HepG2 (cell line): Measurements from ENCODE around the gene RAPGEF2. TPM values are rescaled to one million over a fixed set of nuclear protein-coding genes. Genes with fewer than 3 reads are reported as not detected.

Experiments used
- ATAC-seq: fragments of 200-7000 bp; cut with Tn5 transposase; 3 replicates; pipeline ENCODE4 v1.9.1; 2020; ENCODE audit warnings: mild to moderate bottlenecking, moderate library complexity
- BruUV-seq: library from RNA; stranded (reverse); fragments of 400-500 nt; replicated peaks from 2 replicates; lab custom pipeline; 2021; lab: Mats Ljungman, UMichigan
- CTCF ChIA-PET: fragments of 300-600 bp; formaldehyde crosslinking; extraction: SDS; loops from one replicate; lab custom pipeline; 2021; ENCODE audit warnings: low total read pairs, inconsistent platforms, low intra/inter-chr PET ratio; lab: Yijun Ruan, JAX
- POLR2A ChIA-PET: fragments of 350-600 bp; sonication (Branson Sonifier 250); formaldehyde crosslinking; loops from one replicate; lab custom pipeline; 2020; ENCODE audit warnings: antibody characterized with exemption, inconsistent platforms; lab: Yijun Ruan, JAX
- DNase-seq: peaks from one replicate; pipeline ENCODE4 v3.0.0-alpha.2; 2015; ENCODE audit warnings: low spot score
- FAIRE-seq: peaks from 3 replicates; lab custom pipeline; 2011; peaks lifted over from hg19 to GRCh38; lab: Jason Lieb, UNC
- H2AFZ ChIP-seq: one replicate; pipeline ENCODE4 v1.6.1; 2011; ENCODE audit warnings: low read length, inconsistent platforms
- H3K27ac ChIP-seq: fragments of 300-600 bp; 3 replicates; pipeline ENCODE4 v1.8.0; 2011; ENCODE audit warnings: mixed run types, mild to moderate bottlenecking, mixed read lengths, low read length, inconsistent platforms; ENCODE audit not compliant: insufficient read depth; ENCODE audit errors: extremely low read length
- H3K27me3 ChIP-seq, 2 experiments: fragments of 200-600 bp in 1 of 2; 2 replicates in 1 of 2; 3 replicates in 1 of 2; pipeline versions ENCODE4 v1.6.0 to v1.8.0; 2011; ENCODE audit warnings: low read length in 2 of 2, mild to moderate bottlenecking in 2 of 2, moderate library complexity in 2 of 2, inconsistent platforms in 1 of 2; ENCODE audit not compliant: insufficient read depth in 2 of 2, control insufficient read depth in 1 of 2
- H3K36me3 ChIP-seq, 2 experiments: fragments of 200-600 bp in 1 of 2; replicated peaks in 1 of 2; 2 replicates in 1 of 2; 3 replicates in 1 of 2; pipeline versions ENCODE4 v1.5.1 to v1.8.0; 2011; ENCODE audit warnings: low read length in 2 of 2, inconsistent platforms in 1 of 2; ENCODE audit not compliant: insufficient read depth in 2 of 2, control insufficient read depth in 1 of 2
- H3K4me1 ChIP-seq: 2 replicates; pipeline ENCODE4 v1.5.1; 2012; ENCODE audit warnings: low read length, inconsistent platforms; ENCODE audit not compliant: insufficient read depth
- H3K4me2 ChIP-seq: 2 replicates; pipeline ENCODE4 v1.6.0; 2011; ENCODE audit warnings: low read depth, low read length, inconsistent platforms
- H3K4me3 ChIP-seq, 3 experiments: fragments of 200-600 bp in 1 of 3; sonication (generic), shearing (Covaris generic) in 1 of 3; replicated peaks in 1 of 3; 2 replicates each; pipeline ENCODE4 v1.5.1; 2011 to 2016; ENCODE audit warnings: low read length in 3 of 3, inconsistent platforms in 2 of 3, low read depth in 2 of 3, mild to moderate bottlenecking in 2 of 3, control low read depth in 1 of 3, mixed read lengths in 1 of 3; ENCODE audit not compliant: insufficient read depth in 1 of 3
- H3K79me2 ChIP-seq: one replicate; pipeline ENCODE4 v1.6.1; 2011; ENCODE audit warnings: low read length, inconsistent platforms; ENCODE audit not compliant: insufficient read depth
- H3K9ac ChIP-seq: 2 replicates; pipeline ENCODE4 v1.6.0; 2011; ENCODE audit warnings: mild to moderate bottlenecking, low read depth, low read length, inconsistent platforms; ENCODE audit not compliant: insufficient read depth
- H3K9me3 ChIP-seq: 2 replicates; pipeline ENCODE4 v1.5.1; 2012; ENCODE audit warnings: mild to moderate bottlenecking, low read length
- H4K20me1 ChIP-seq: 2 replicates; pipeline ENCODE4 v1.6.0; 2011; ENCODE audit warnings: inconsistent platforms, mild to moderate bottlenecking, low read length, moderate library complexity; ENCODE audit not compliant: insufficient read depth
- HCFC1 ChIP-seq: fragments of 150-350 bp; IDR thresholded peaks from 2 replicates; pipeline ENCODE4 v1.6.1; 2014; ENCODE audit warnings: low read depth, low read length
- MXI1 ChIP-seq: IDR thresholded peaks from 3 replicates; pipeline ENCODE4 v1.6.1; 2012; ENCODE audit warnings: low read depth, low read length, inconsistent platforms, borderline replicate concordance
- PHF21A ChIP-seq: sonication (generic); formaldehyde crosslinking; IDR thresholded peaks from 2 replicates; pipeline ENCODE4 v1.5.0; 2020; ENCODE audit warnings: mild to moderate bottlenecking, missing genetic modification reagents
- REPIN1 ChIP-seq: sonication (generic); formaldehyde crosslinking; IDR thresholded peaks from 2 replicates; pipeline ENCODE4 v1.8.0; 2022; ENCODE audit warnings: missing genetic modification reagents, low read depth, mild to moderate bottlenecking, borderline replicate concordance
- SATB2 ChIP-seq: sonication (generic); formaldehyde crosslinking; IDR thresholded peaks from 2 replicates; pipeline ENCODE4 v1.5.0; 2020; ENCODE audit warnings: missing genetic modification reagents
- SPEN ChIP-seq: sonication (generic); formaldehyde crosslinking; IDR thresholded peaks from 2 replicates; pipeline ENCODE4 v1.5.1; 2020; ENCODE audit warnings: low read depth, mild to moderate bottlenecking, missing genetic modification reagents
- ZBTB1 ChIP-seq: sonication (generic); formaldehyde crosslinking; IDR thresholded peaks from 2 replicates; pipeline ENCODE4 v1.4.0; 2020; ENCODE audit warnings: missing genetic modification reagents, borderline replicate concordance
- WGBS: methylation state at CpG from one replicate; pipeline ENCODE4 v1.1.6; 2017; ENCODE audit warnings: low lambda C conversion rate; 5-methylcytosine and 5-hydroxymethylcytosine counted together
- in situ Hi-C: cut with HindIII; loops from 2 replicates; pipeline ENCODE4 v1.10.0; 2017; ENCODE audit warnings: low pct_unique_long_range_greater_than_20kb; ENCODE audit not compliant: extremely low pct_ligation_motif_present
- intact Hi-C: fragments of 100-400 bp; cut with micrococcal nuclease; formaldehyde crosslinking; loops from one replicate; pipeline ENCODE4 v1.10.0; 2022; ENCODE audit not compliant: unreplicated experiment
- polyA plus RNA-seq, 8 experiments: library from polyadenylated mRNA; depleted of rRNA in 3 of 8; stranded (reverse) in 7 of 8; unstranded in 1 of 8; fragments of >200 nt; fragmentation: Illumina TruSeq in 4 of 8; extraction: Trizol in 4 of 8; gene quantifications; 2 replicates each; pipeline versions ENCODE4 v1.2.1 to v1.2.3, GENCODE V29; 2011 to 2016; ENCODE audit warnings: low read depth in 4 of 8, missing spikeins in 1 of 8, mixed read lengths in 1 of 8; ENCODE audit not compliant: insufficient read depth in 1 of 8
- total RNA-seq, 5 experiments: library from RNA; depleted of rRNA; stranded (reverse); fragments of >200 nt; fragmentation: Illumina TruSeq; extraction: Trizol; gene quantifications; 2 replicates each; pipeline ENCODE4 v1.2.3, GENCODE V29; 2016; ENCODE audit warnings: low read depth in 1 of 5
- TF ChIP-seq, protein P1 (sequence below): sonication (generic); formaldehyde crosslinking; IDR thresholded peaks from 2 replicates; pipeline ENCODE4 v1.4.0; 2020; ENCODE audit warnings: mild to moderate bottlenecking, missing genetic modification reagents
- TF ChIP-seq, protein P2 (sequence below), 2 experiments: sonication (generic) in 1 of 2; formaldehyde crosslinking in 1 of 2; IDR thresholded peaks; 2 replicates each; pipeline versions ENCODE4 v1.6.1 to v1.9.0; 2014 to 2022; ENCODE audit warnings: antibody characterized with exemption in 1 of 2, borderline replicate concordance in 1 of 2, inconsistent platforms in 1 of 2, low read depth in 1 of 2, missing genetic modification reagents in 1 of 2
- TF ChIP-seq, protein P3 (sequence below): sonication (generic); formaldehyde crosslinking; IDR thresholded peaks from 2 replicates; pipeline ENCODE4 v1.4.0; 2020; ENCODE audit warnings: missing genetic modification reagents, borderline replicate concordance
- TF ChIP-seq, protein P4 (sequence below): sonication (generic); formaldehyde crosslinking; IDR thresholded peaks from 2 replicates; pipeline ENCODE4 v1.4.0; 2020; ENCODE audit warnings: missing genetic modification reagents

RAPGEF2 gene
- total and polyA plus RNA-seq, 2 of the 13 experiments (the other 11 are each of a cell fraction or from before 2014, with no cell fraction given) = 19.2 to 23.0 TPM

DNA sequence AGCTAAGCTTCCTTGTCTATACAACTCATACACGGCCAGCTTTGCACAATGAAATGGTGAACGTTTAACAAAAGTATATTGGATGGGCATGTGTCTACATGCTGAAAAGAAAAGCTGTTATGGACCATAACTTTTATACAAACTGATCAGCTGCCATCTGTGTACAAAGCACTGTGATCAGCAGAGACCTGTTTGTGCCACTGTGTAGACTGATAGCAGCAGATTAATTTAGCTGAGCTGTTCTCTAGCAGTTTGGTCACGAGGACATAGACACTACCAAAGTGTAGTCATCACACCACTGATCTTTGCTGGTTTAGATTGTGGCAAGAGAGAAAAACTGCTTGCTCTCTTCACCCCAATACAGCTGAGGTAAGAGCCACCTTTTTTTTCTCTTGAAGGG lies 124.5 kb downstream of the RAPGEF2 start:
- H3K4me2 ChIP-seq = no peak overlapping the region
- in situ Hi-C loops = no loop called here
- no TSS peak for BruUV-seq

More for the DNA sequence above, 124.5 kb downstream of the RAPGEF2 start:
- H3K27ac ChIP-seq = no peak overlapping the region
- no peak for FAIRE-seq
- H3K36me3 ChIP-seq = no peaks in the 10 kb centered on the region
- H3K9ac ChIP-seq = no peak overlapping the region
- intact Hi-C loops = loop anchor here (2.0 kb wide), 1 partner anchor 13 kb away; no protein-coding TSS in a partner anchor
- peaks cover 35% of the 10 kb centered on the region for H3K4me1 ChIP-seq
- H3K9me3 ChIP-seq = no peaks in the 10 kb centered on the region
- TF ChIP-seq MXI1 = no peak
- no peak for TF ChIP-seq SATB2
- TF ChIP-seq SPEN (CRISPR knock-in tag) = no peak
- TF ChIP-seq REPIN1 (CRISPR knock-in tag) = no peak
- TF ChIP-seq, protein P1, sequence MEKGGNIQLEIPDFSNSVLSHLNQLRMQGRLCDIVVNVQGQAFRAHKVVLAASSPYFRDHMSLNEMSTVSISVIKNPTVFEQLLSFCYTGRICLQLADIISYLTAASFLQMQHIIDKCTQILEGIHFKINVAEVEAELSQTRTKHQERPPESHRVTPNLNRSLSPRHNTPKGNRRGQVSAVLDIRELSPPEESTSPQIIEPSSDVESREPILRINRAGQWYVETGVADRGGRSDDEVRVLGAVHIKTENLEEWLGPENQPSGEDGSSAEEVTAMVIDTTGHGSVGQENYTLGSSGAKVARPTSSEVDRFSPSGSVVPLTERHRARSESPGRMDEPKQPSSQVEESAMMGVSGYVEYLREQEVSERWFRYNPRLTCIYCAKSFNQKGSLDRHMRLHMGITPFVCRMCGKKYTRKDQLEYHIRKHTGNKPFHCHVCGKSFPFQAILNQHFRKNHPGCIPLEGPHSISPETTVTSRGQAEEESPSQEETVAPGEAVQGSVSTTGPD (CRISPR knock-in tag) = no peak
- no peak for TF ChIP-seq PHF21A (CRISPR knock-in tag)
- TF ChIP-seq, protein P2, sequence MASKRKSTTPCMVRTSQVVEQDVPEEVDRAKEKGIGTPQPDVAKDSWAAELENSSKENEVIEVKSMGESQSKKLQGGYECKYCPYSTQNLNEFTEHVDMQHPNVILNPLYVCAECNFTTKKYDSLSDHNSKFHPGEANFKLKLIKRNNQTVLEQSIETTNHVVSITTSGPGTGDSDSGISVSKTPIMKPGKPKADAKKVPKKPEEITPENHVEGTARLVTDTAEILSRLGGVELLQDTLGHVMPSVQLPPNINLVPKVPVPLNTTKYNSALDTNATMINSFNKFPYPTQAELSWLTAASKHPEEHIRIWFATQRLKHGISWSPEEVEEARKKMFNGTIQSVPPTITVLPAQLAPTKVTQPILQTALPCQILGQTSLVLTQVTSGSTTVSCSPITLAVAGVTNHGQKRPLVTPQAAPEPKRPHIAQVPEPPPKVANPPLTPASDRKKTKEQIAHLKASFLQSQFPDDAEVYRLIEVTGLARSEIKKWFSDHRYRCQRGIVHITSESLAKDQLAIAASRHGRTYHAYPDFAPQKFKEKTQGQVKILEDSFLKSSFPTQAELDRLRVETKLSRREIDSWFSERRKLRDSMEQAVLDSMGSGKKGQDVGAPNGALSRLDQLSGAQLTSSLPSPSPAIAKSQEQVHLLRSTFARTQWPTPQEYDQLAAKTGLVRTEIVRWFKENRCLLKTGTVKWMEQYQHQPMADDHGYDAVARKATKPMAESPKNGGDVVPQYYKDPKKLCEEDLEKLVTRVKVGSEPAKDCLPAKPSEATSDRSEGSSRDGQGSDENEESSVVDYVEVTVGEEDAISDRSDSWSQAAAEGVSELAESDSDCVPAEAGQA (IDR thresholded peaks at IDR 0.05; ENCODE audit: low read depth) = no peak
- TF ChIP-seq, protein P2 (CRISPR knock-in tag; IDR thresholded peaks at IDR 0.05; ENCODE audit: borderline replicate concordance) = no peak
- TF ChIP-seq, protein P3, sequence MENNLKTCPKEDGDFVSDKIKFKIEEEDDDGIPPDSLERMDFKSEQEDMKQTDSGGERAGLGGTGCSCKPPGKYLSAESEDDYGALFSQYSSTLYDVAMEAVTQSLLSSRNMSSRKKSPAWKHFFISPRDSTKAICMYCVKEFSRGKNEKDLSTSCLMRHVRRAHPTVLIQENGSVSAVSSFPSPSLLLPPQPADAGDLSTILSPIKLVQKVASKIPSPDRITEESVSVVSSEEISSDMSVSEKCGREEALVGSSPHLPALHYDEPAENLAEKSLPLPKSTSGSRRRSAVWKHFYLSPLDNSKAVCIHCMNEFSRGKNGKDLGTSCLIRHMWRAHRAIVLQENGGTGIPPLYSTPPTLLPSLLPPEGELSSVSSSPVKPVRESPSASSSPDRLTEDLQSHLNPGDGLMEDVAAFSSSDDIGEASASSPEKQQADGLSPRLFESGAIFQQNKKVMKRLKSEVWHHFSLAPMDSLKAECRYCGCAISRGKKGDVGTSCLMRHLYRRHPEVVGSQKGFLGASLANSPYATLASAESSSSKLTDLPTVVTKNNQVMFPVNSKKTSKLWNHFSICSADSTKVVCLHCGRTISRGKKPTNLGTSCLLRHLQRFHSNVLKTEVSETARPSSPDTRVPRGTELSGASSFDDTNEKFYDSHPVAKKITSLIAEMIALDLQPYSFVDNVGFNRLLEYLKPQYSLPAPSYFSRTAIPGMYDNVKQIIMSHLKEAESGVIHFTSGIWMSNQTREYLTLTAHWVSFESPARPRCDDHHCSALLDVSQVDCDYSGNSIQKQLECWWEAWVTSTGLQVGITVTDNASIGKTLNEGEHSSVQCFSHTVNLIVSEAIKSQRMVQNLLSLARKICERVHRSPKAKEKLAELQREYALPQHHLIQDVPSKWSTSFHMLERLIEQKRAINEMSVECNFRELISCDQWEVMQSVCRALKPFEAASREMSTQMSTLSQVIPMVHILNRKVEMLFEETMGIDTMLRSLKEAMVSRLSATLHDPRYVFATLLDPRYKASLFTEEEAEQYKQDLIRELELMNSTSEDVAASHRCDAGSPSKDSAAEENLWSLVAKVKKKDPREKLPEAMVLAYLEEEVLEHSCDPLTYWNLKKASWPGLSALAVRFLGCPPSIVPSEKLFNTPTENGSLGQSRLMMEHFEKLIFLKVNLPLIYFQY (CRISPR knock-in tag) = no peak
- no peak for TF ChIP-seq ZBTB1 (CRISPR knock-in tag)
- TF ChIP-seq, protein P4, sequence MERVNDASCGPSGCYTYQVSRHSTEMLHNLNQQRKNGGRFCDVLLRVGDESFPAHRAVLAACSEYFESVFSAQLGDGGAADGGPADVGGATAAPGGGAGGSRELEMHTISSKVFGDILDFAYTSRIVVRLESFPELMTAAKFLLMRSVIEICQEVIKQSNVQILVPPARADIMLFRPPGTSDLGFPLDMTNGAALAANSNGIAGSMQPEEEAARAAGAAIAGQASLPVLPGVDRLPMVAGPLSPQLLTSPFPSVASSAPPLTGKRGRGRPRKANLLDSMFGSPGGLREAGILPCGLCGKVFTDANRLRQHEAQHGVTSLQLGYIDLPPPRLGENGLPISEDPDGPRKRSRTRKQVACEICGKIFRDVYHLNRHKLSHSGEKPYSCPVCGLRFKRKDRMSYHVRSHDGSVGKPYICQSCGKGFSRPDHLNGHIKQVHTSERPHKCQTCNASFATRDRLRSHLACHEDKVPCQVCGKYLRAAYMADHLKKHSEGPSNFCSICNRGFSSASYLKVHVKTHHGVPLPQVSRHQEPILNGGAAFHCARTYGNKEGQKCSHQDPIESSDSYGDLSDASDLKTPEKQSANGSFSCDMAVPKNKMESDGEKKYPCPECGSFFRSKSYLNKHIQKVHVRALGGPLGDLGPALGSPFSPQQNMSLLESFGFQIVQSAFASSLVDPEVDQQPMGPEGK (CRISPR knock-in tag) = no peak
- TF ChIP-seq HCFC1 = no peak
- no peak overlapping the region for H3K4me3 ChIP-seq
- CTCF ChIA-PET = no interaction called here
- 93% methylated on average over 3 of the region's 3 CpGs for WGBS
- H3K79me2 ChIP-seq = no peaks in the 10 kb centered on the region
- no peak for DNase-seq
- H4K20me1 ChIP-seq = no peaks in the 10 kb centered on the region
- ATAC-seq = no peak
- H3K27me3 ChIP-seq = no peaks in the 10 kb centered on the region
- POLR2A ChIA-PET = no interaction called here
- H2AFZ ChIP-seq = no peak overlapping the region
